GM10266 (cell line): Measurements from ENCODE around the gene SLAMF9.
"Not testable (repeated sequence)": the region's sequence is repeated elsewhere in the genome, so short reads cannot be mapped to it uniquely, and the experiment has no call there.

Source experiments
- DNase-seq: peaks from one replicate; pipeline ENCODE4 v3.0.0; 2012; ENCODE audit errors: extremely low spot score
- CTCF ChIP-seq: IDR thresholded peaks from 2 replicates; pipeline ENCODE4 v1.5.1; 2012; ENCODE audit warnings: mild to moderate bottlenecking, low read depth; ENCODE audit not compliant: control insufficient read depth, insufficient read depth; ENCODE audit errors: missing control alignments

SLAMF9 gene

GRCh38 chr1:159914252-159915018 is 39.6 kb downstream of the SLAMF9 start:
- TF ChIP-seq CTCF = no peak
- no peak for DNase-seq

GRCh38 chr1:159913451-159914192 is 40.4 kb downstream of the SLAMF9 start:
- TF ChIP-seq CTCF = no peak
- DNase-seq = no peak

GRCh38 chr1:159911326-159912070 is 42.5 kb downstream of the SLAMF9 start:
- TF ChIP-seq CTCF = no peak
- DNase-seq = no peak

- no peak for TF ChIP-seq CTCF
- DNase-seq = no peak
These were observed 45.8 kb downstream of the SLAMF9 start for GRCh38 chr1:159908031-159908940.

GRCh38 chr1:159906960-159907359 is 47.1 kb downstream of the SLAMF9 start:
- DNase-seq = no peak
- no peak for TF ChIP-seq CTCF

GRCh38 chr1:159904036-159904435 is 50.0 kb downstream of the SLAMF9 start:
- not testable (repeated sequence) for DNase-seq

GRCh38 chr1:159902541-159902940 is 51.5 kb downstream of the SLAMF9 start:
- no peak for DNase-seq
- TF ChIP-seq CTCF = no peak
